ENCODE results near the gene TXNL4A. TPM values are rescaled to one million over a fixed set of nuclear protein-coding genes. Genes with fewer than 3 reads are reported as not detected.

Gene TXNL4A
- total and polyA plus RNA-seq, 7 donors = 81.5 to 217 (median 112) TPM

- no peak overlapping the region for H3K27ac ChIP-seq
- H3K27me3 ChIP-seq (ENCODE audit: insufficient read depth in 3 of 3, low read length in 2 of 3) = no peaks in the 10 kb centered on the region
- no peaks in the 10 kb centered on the region for H3K36me3 ChIP-seq (ENCODE audit: insufficient read depth in 1 of 2, low read depth in 1 of 2)
- H3K4me1 ChIP-seq = peaks cover 12% of the 10 kb centered on the region
- intact Hi-C loops (cut with DNase I) = no loop called here
- peak in 1 of 2 donors; percentile 12 for DNase-seq
- peaks cover 11% of the 10 kb centered on the region for H3K9me3 ChIP-seq
- 92 to 97% (median 96%) methylated on average over 6 of the region's 6 CpGs for WGBS, 3 donors
- no peak overlapping the region for H3K4me3 ChIP-seq
- ATAC-seq = no peak
- TF ChIP-seq CTCF (IDR thresholded peaks at IDR 0.05) = no peak
Measured at GRCh38 chr18:79935925-79936324, 52.4 kb downstream of the TXNL4A start.

- no peak for ATAC-seq
- no peaks in the 10 kb centered on the region for H3K36me3 ChIP-seq (ENCODE audit: insufficient read depth in 1 of 2, low read depth in 1 of 2)
- DNase-seq = peak in 1 of 2 donors; percentile 39
- H3K27me3 ChIP-seq (ENCODE audit: insufficient read depth in 3 of 3, low read length in 2 of 3) = no peaks in the 10 kb centered on the region
- peaks cover 12% of the 10 kb centered on the region for H3K4me1 ChIP-seq
- H3K27ac ChIP-seq = no peak overlapping the region
- no peak for TF ChIP-seq CTCF (IDR thresholded peaks at IDR 0.05)
- WGBS, 3 donors = 91 to 100% (median 98%) methylated on average over 3 of the region's 3 CpGs
- H3K4me3 ChIP-seq = no peak overlapping the region
- peaks cover 11% of the 10 kb centered on the region for H3K9me3 ChIP-seq
- intact Hi-C loops (cut with DNase I) = no loop called here
Measured at GRCh38 chr18:79935499-79935898, 52.9 kb downstream of the TXNL4A start.

GRCh38 chr18:79935098-79935480, 53.3 kb downstream of the TXNL4A start:
- 68 to 89% (median 87%) methylated on average over 5 of the region's 5 CpGs for WGBS, 3 donors
- peak in 1 of 2 donors; percentile 11 for DNase-seq
- TF ChIP-seq CTCF (IDR thresholded peaks at IDR 0.05) = no peak
- peaks cover 15% of the 10 kb centered on the region for H3K9me3 ChIP-seq
- no peak overlapping the region for H3K4me3 ChIP-seq
- H3K27me3 ChIP-seq (ENCODE audit: insufficient read depth in 3 of 3, low read length in 2 of 3) = no peaks in the 10 kb centered on the region
- no peaks in the 10 kb centered on the region for H3K36me3 ChIP-seq (ENCODE audit: insufficient read depth in 1 of 2, low read depth in 1 of 2)
- intact Hi-C loops (cut with DNase I) = no loop called here
- no peak for ATAC-seq
- peaks cover 12% of the 10 kb centered on the region for H3K4me1 ChIP-seq
- no peak overlapping the region for H3K27ac ChIP-seq

DNA sequence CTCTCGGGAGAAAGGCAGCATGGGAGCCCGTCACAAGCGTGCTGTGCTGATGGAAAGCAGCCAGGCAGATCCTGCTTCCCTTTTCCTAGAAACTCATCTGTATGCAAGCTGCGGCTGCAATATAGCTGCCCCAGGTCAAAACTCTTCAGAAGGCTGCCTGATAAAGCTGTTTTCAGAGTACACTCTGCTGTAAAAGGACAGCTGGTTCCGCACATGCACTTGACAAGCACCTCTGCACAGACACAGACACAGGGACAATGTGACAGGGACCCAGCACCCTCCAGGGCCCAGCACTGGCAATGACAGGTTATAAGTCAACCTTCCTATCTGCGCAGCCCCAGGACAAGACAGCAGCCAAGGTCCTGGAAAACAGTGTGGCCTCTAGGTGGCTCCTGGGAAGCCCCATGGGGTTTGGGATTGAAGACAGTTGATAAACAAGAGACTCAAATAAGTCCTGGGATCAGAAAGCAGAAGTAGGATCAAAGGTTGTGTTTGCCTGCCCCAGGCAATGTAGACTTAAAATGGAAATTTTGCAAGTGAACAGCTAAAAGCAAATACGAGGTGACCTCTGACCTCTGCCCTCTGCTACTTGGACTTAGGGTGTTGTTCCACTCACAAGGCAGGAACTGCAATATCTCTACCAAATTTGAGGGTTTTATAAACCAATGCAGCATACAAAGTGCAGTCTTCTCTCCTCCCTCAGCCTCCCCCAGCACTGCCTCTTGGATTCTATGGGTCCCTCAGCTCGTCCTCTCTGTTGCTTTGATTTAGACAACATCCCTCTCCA, 53.9 kb downstream of the TXNL4A start:
- intact Hi-C loops (cut with DNase I) = no loop called here
- Histone ChIP-seq H3K27me3 (ENCODE audit: insufficient read depth in 3 of 3, low read length in 2 of 3) (no peaks in the 10 kb centered on the region), H3K4me1 (peaks cover 12% of the 10 kb centered on the region), H3K4me3 (no peak overlapping the region), H3K36me3 (ENCODE audit: insufficient read depth in 1 of 2, low read depth in 1 of 2) (peaks cover 0 to 6% of the 10 kb centered on the region in 2 donors), H3K27ac (no peak overlapping the region), H3K9me3 (peaks cover 21% of the 10 kb centered on the region)
- no peak for TF ChIP-seq CTCF (IDR thresholded peaks at IDR 0.05)
- 72 to 79% (median 76%) methylated on average over 8 of the region's 8 CpGs for WGBS, 3 donors
- DNase-seq (peak in 1 of 2 donors; percentile 44), ATAC-seq (peak; percentile 3 to 45 (median 24))

Measured in psoas muscle (tissue), 8 donors.